Endothelial cell of umbilical vein (primary cell): ENCODE results near the gene AGRN. TPM values are rescaled to one million over a fixed set of nuclear protein-coding genes. Genes with fewer than 3 reads are reported as not detected.

Experiments used
- BruUV-seq: library from RNA; stranded (reverse); fragments of 400-500 nt; replicated peaks from 2 replicates; lab custom pipeline; 2021; lab: Mats Ljungman, UMichigan
- CTCF ChIA-PET: fragments of 300-600, 350-600 bp; sonication (Branson Sonifier 250); formaldehyde crosslinking; loops from one replicate; lab custom pipeline; 2021; ENCODE audit warnings: antibody characterized with exemption, inconsistent platforms; lab: Charles Lee
- POLR2A ChIA-PET: fragments of 300-600, 350-600 bp; sonication (Branson Sonifier 250); formaldehyde crosslinking; loops from one replicate; lab custom pipeline; 2021; ENCODE audit warnings: antibody characterized with exemption, inconsistent platforms; lab: Charles Lee
- DNase-seq: peaks from one replicate; pipeline ENCODE4 v3.0.0-alpha.2; 2011; ENCODE audit warnings: low read depth, low spot score
- FAIRE-seq: peaks from 2 replicates; lab custom pipeline; 2011; peaks lifted over from hg19 to GRCh38; lab: Jason Lieb, UNC
- H2AFZ ChIP-seq: 2 replicates; pipeline ENCODE4 v1.6.0; 2012; ENCODE audit warnings: low read depth, low read length, control low read depth, inconsistent platforms
- H3K27ac ChIP-seq: 2 replicates; pipeline ENCODE4 v1.5.1; 2011; ENCODE audit warnings: low read depth, mild to moderate bottlenecking, control low read depth, low read length, moderate library complexity; ENCODE audit not compliant: insufficient read depth
- H3K27me3 ChIP-seq, 2 experiments: 2 replicates each; pipeline versions ENCODE4 v1.6.0 to v1.6.1; 2011; ENCODE audit warnings: low read length in 2 of 2, mixed read lengths in 1 of 2; ENCODE audit not compliant: control insufficient read depth in 2 of 2, insufficient read depth in 2 of 2
- H3K36me3 ChIP-seq, 2 experiments: 2 replicates in 1 of 2; 3 replicates in 1 of 2; pipeline ENCODE4 v1.5.1; 2011; ENCODE audit warnings: low read length in 2 of 2, mild to moderate bottlenecking in 1 of 2, moderate library complexity in 1 of 2; ENCODE audit not compliant: control insufficient read depth in 2 of 2, insufficient read depth in 2 of 2; ENCODE audit errors: extremely low read depth in 1 of 2
- H3K4me1 ChIP-seq: 3 replicates; pipeline ENCODE4 v1.5.1; 2011; ENCODE audit warnings: mild to moderate bottlenecking, low read length; ENCODE audit not compliant: control insufficient read depth, insufficient read depth; ENCODE audit errors: extremely low read depth
- H3K4me2 ChIP-seq: 2 replicates; pipeline ENCODE4 v1.6.1; 2011; ENCODE audit warnings: low read length, control low read depth, mixed read lengths; ENCODE audit not compliant: insufficient read depth
- H3K4me3 ChIP-seq, 3 experiments: fragments of 200-600 bp in 1 of 3; sonication (generic), shearing (Covaris generic) in 1 of 3; replicated peaks in 1 of 3; 2 replicates each; pipeline ENCODE4 v1.5.1; 2011 to 2016; ENCODE audit warnings: control low read depth in 3 of 3, low read length in 3 of 3, mild to moderate bottlenecking in 2 of 3, inconsistent platforms in 1 of 3, low read depth in 1 of 3, moderate library complexity in 1 of 3; ENCODE audit not compliant: insufficient read depth in 1 of 3
- H3K79me2 ChIP-seq: 2 replicates; pipeline ENCODE4 v1.6.0; 2012; ENCODE audit warnings: low read length, inconsistent platforms; ENCODE audit not compliant: control insufficient read depth, insufficient read depth
- H3K9ac ChIP-seq: replicated peaks from 2 replicates; pipeline ENCODE3; 2011; ENCODE audit warnings: low read length, control low read depth; ENCODE audit not compliant: insufficient read depth; ENCODE audit errors: extremely low read depth
- H3K9me1 ChIP-seq: replicated peaks from 3 replicates; pipeline ENCODE4 v1.6.0; 2011; ENCODE audit warnings: mild to moderate bottlenecking, low read length; ENCODE audit not compliant: control insufficient read depth, insufficient read depth; ENCODE audit errors: extremely low read depth
- H3K9me3 ChIP-seq: replicated peaks from 2 replicates; pipeline ENCODE4 v1.5.1; 2012; ENCODE audit warnings: low read length, inconsistent platforms; ENCODE audit not compliant: control insufficient read depth, insufficient read depth
- H4K20me1 ChIP-seq: replicated peaks from 2 replicates; pipeline ENCODE3; 2011; ENCODE audit warnings: mild to moderate bottlenecking, low read length; ENCODE audit not compliant: control insufficient read depth, insufficient read depth; ENCODE audit errors: extremely low read depth
- EZH2 ChIP-seq: IDR thresholded peaks from 2 replicates; pipeline ENCODE4 v1.6.1; 2012; ENCODE audit warnings: borderline replicate concordance, low read depth, mild to moderate bottlenecking, moderate library complexity, low read length, inconsistent platforms; ENCODE audit not compliant: severe bottlenecking
- FOS ChIP-seq: IDR thresholded peaks from 2 replicates; pipeline ENCODE4 v1.6.1; 2011; ENCODE audit warnings: mild to moderate bottlenecking, low read length, moderate library complexity, borderline replicate concordance; ENCODE audit not compliant: insufficient read depth
- GATA2 ChIP-seq: IDR thresholded peaks from 2 replicates; pipeline ENCODE4 v1.7.0; 2011; ENCODE audit warnings: low read depth, mild to moderate bottlenecking, moderate library complexity, mixed read lengths, low read length; ENCODE audit not compliant: insufficient read length, insufficient read depth
- JUN ChIP-seq: IDR thresholded peaks from 2 replicates; pipeline ENCODE4 v1.6.1; 2011; ENCODE audit warnings: borderline replicate concordance, low read depth; ENCODE audit not compliant: insufficient read length, insufficient read depth
- MYC ChIP-seq: IDR thresholded peaks from one replicate; pipeline ENCODE4 v1.6.1; 2011; ENCODE audit warnings: mild to moderate bottlenecking, low read depth, low read length
- POLR2A ChIP-seq: IDR thresholded peaks from 2 replicates; pipeline ENCODE4 v1.6.1; 2012; ENCODE audit warnings: low read depth, mild to moderate bottlenecking, control low read depth, low read length
- POLR2AphosphoS5 ChIP-seq: IDR thresholded peaks from 2 replicates; pipeline ENCODE4 v1.6.1; 2012; ENCODE audit warnings: low read depth, mild to moderate bottlenecking, control low read depth, low read length, moderate library complexity; ENCODE audit not compliant: insufficient read depth
- dilution Hi-C: fragments of 300-500 bp; cut with MboI; formaldehyde crosslinking; loops from one replicate; pipeline ENCODE4 v1.15.0; 2019; ENCODE audit warnings: low sequenced_read_pairs; ENCODE audit not compliant: extremely low pct_ligation_motif_present
- intact Hi-C: fragments of 100-400 bp; cut with micrococcal nuclease; formaldehyde crosslinking; loops from one replicate; pipeline ENCODE4 v1.10.0; 2022
- polyA plus RNA-seq, 4 experiments: library from polyadenylated mRNA; depleted of rRNA in 3 of 4; stranded (reverse) in 3 of 4; unstranded in 1 of 4; fragments of >200 nt; gene quantifications; 2 replicates each; pipeline versions ENCODE4 v1.2.1 to v1.2.3, GENCODE V29; 2011 to 2012; ENCODE audit warnings: missing spikeins in 1 of 4
- total RNA-seq: library from RNA; stranded (reverse); gene quantifications from 2 replicates; pipeline ENCODE4 v1.2.3, GENCODE V29; 2021
- TF ChIP-seq, protein P1 (sequence below), 2 donors: IDR thresholded peaks; 1 replicate in 1 of 2; 2 replicates in 1 of 2; pipeline ENCODE4 v1.5.1; 2011; ENCODE audit warnings: low read length in 2 of 2, mild to moderate bottlenecking in 2 of 2, moderate library complexity in 2 of 2, control low read depth in 1 of 2, inconsistent platforms in 1 of 2, low read depth in 1 of 2; ENCODE audit not compliant: insufficient read depth in 1 of 2; ENCODE audit errors: extremely low read depth in 1 of 2
- TF ChIP-seq, protein P2 (sequence below): IDR thresholded peaks from 2 replicates; pipeline ENCODE4 v1.6.1; 2011; ENCODE audit not compliant: insufficient read depth, insufficient read length

AGRN gene
- total and polyA plus RNA-seq, 2 donors (not counting 3 experiments of a cell fraction or from before 2014, with no cell fraction given) = 66.6 to 67.8 TPM

DNA sequence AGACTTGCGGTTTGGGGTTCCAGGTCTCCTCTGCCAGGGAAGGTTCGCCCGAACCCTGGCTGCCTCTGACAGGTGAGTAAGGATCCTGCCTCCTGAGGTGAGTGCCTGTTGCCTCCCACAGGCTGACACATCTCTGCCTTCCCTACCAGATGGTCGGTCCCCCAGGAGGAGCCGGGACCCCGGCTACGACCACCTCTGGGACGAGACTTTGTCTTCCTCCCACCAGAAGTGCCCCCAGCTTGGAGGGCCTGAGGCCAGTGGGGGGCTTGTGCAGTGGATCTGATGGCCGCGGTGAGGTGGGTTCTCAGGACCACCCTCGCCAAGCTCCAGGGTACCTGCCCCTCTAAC is 45.7 kb upstream of the AGRN start:
- Histone ChIP-seq H3K9ac (no peak overlapping the region), H3K79me2 (no peaks in the 10 kb centered on the region), H3K4me1 (no peaks in the 10 kb centered on the region), H3K9me1 (no peaks in the 10 kb centered on the region), H3K27me3 (peaks cover 2% of the 10 kb centered on the region in 2 experiments), H4K20me1 (no peaks in the 10 kb centered on the region), H3K9me3 (no peaks in the 10 kb centered on the region), H3K4me2 (no peak overlapping the region), H3K27ac (no peak overlapping the region), H3K36me3 (no peaks in the 10 kb centered on the region), H2AFZ (no peak overlapping the region), H3K4me3 (no peak overlapping the region)
- no peak for FAIRE-seq
- no TSS peak for BruUV-seq
- DNase-seq = no peak
- intact Hi-C loops = no loop called here
- ChIA-PET POLR2A (no interaction called here), CTCF (interaction anchor here (1.2 kb wide), 1 partner anchor 10 kb away, joined by 3 read pairs; no protein-coding TSS in a partner anchor)
- TF ChIP-seq EZH2 = no peak
- no peak for TF ChIP-seq POLR2AphosphoS5
- TF ChIP-seq GATA2 = no peak
- no peak for TF ChIP-seq FOS
- TF ChIP-seq POLR2A = no peak
- TF ChIP-seq JUN = no peak
- TF ChIP-seq, protein P1, sequence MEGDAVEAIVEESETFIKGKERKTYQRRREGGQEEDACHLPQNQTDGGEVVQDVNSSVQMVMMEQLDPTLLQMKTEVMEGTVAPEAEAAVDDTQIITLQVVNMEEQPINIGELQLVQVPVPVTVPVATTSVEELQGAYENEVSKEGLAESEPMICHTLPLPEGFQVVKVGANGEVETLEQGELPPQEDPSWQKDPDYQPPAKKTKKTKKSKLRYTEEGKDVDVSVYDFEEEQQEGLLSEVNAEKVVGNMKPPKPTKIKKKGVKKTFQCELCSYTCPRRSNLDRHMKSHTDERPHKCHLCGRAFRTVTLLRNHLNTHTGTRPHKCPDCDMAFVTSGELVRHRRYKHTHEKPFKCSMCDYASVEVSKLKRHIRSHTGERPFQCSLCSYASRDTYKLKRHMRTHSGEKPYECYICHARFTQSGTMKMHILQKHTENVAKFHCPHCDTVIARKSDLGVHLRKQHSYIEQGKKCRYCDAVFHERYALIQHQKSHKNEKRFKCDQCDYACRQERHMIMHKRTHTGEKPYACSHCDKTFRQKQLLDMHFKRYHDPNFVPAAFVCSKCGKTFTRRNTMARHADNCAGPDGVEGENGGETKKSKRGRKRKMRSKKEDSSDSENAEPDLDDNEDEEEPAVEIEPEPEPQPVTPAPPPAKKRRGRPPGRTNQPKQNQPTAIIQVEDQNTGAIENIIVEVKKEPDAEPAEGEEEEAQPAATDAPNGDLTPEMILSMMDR (IDR thresholded peaks at IDR 0.05; ENCODE audit: extremely low read depth in 1 of 2, insufficient read depth in 1 of 2, low read depth in 1 of 2, low read length in 2 of 2) = no peak
- TF ChIP-seq, protein P2, sequence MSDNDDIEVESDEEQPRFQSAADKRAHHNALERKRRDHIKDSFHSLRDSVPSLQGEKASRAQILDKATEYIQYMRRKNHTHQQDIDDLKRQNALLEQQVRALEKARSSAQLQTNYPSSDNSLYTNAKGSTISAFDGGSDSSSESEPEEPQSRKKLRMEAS = no peak
- no peak for TF ChIP-seq MYC
- dilution Hi-C loops = no loop called here
